Frontal cortex (tissue), 4 donors: ENCODE results near the gene SIPA1. TPM values are rescaled to one million over a fixed set of nuclear protein-coding genes. Genes with fewer than 3 reads are reported as not detected.
A peak's percentile ranks its signal among the peaks of the same experiment; 100 is the strongest.

Experiments used
- DNase-seq, 2 donors: peaks; one replicate each; pipeline ENCODE4 v3.0.0; 2012; ENCODE audit warnings: low spot score in 2 of 2
- FAIRE-seq: peaks from 2 replicates; lab custom pipeline; 2012; peaks lifted over from hg19 to GRCh38; lab: Jason Lieb, UNC
- total RNA-seq: library from RNA; depleted of rRNA; stranded (reverse); fragments of >200 nt; gene quantifications from one replicate; pipeline ENCODE4 v1.2.3, GENCODE V29; 2014
- donor health status: control.
- donor health status: control.
- donor health status: control.

SIPA1 gene
- 3.7 TPM for total RNA-seq

- FAIRE-seq (no peak), DNase-seq (peak; percentile 83 to 91)
Measured at GRCh38 chr11:65637794-65638419, at the start of gene SIPA1. SIPA1 (plus strand) TSS chr11:65638101; CDS start chr11:65640922, 2,821 bp downstream.

GRCh38 chr11:65588199-65589054 lies 49.5 kb upstream of the SIPA1 start:
- DNase-seq = no peak
- FAIRE-seq = no peak

- DNase-seq (no peak), FAIRE-seq (no peak)
Measured at GRCh38 chr11:65589444-65590239, 48.3 kb upstream of the SIPA1 start.

GRCh38 chr11:65590240-65590738 lies 47.6 kb upstream of the SIPA1 start:
- FAIRE-seq = no peak
- DNase-seq = no peak

- DNase-seq (no peak), FAIRE-seq (no peak)
Measured at GRCh38 chr11:65591939-65592857, 45.7 kb upstream of the SIPA1 start.

GRCh38 chr11:65592858-65593517 lies 44.9 kb upstream of the SIPA1 start:
- DNase-seq (no peak), FAIRE-seq (no peak)

GRCh38 chr11:65593518-65594414 lies 44.1 kb upstream of the SIPA1 start:
- FAIRE-seq (no peak), DNase-seq (peak; percentile 83 to 84)

- DNase-seq (no peak), FAIRE-seq (no peak)
Measured at GRCh38 chr11:65595131-65595530, 42.8 kb upstream of the SIPA1 start.

GRCh38 chr11:65595543-65596281 lies 42.2 kb upstream of the SIPA1 start, which contains the start of gene KCNK7:
KCNK7 (minus strand) TSS chr11:65595800; CDS start chr11:65595772, 28 bp downstream.
- no peak for FAIRE-seq
- DNase-seq = no peak

GRCh38 chr11:65596520-65596919 lies 41.4 kb upstream of the SIPA1 start:
- FAIRE-seq (no peak), DNase-seq (no peak)

GRCh38 chr11:65598258-65598699 lies 39.6 kb upstream of the SIPA1 start:
- DNase-seq = no peak
- no peak for FAIRE-seq

- DNase-seq = no peak
- FAIRE-seq = no peak
Measured at GRCh38 chr11:65599216-65599954, 38.5 kb upstream of the SIPA1 start.

- DNase-seq (no peak), FAIRE-seq (no peak)
Measured at GRCh38 chr11:65599955-65600246, 38.0 kb upstream of the SIPA1 start.

- no peak for FAIRE-seq
- no peak for DNase-seq
Measured at GRCh38 chr11:65604258-65604657, 33.6 kb upstream of the SIPA1 start.

- DNase-seq (peak; percentile 95 to 99), FAIRE-seq (no peak)
Measured at GRCh38 chr11:65606876-65607613, 30.9 kb upstream of the SIPA1 start.
